ENCODE measurements around the gene VWCE. TPM values are rescaled to one million over a fixed set of nuclear protein-coding genes. Genes with fewer than 3 reads are reported as not detected.

VWCE gene
- polyA plus RNA-seq, 1 donor from 2014 or later = 9.8 TPM

- no peaks in the 10 kb centered on the region for H3K9me2 ChIP-seq (ENCODE audit: insufficient read depth, low read length)
- no peaks in the 10 kb centered on the region for H3K79me2 ChIP-seq (replicated peaks; ENCODE audit: insufficient read depth, low read length)
- H3K27ac ChIP-seq (ENCODE audit: low read length) = no peak overlapping the region
- H3F3A ChIP-seq (ENCODE audit: insufficient read depth, low read length, poor library complexity, severe bottlenecking) = no peaks in the 10 kb centered on the region
- H3K4me2 ChIP-seq (ENCODE audit: low read length) = no peak overlapping the region
- no peaks in the 10 kb centered on the region for H3K27me3 ChIP-seq (ENCODE audit: insufficient read depth, low read depth, low read length)
- H3K36me3 ChIP-seq (ENCODE audit: insufficient read depth, low read length) = no peaks in the 10 kb centered on the region
- H3K9me3 ChIP-seq (ENCODE audit: low read length) = no peaks in the 10 kb centered on the region
- H4K20me1 ChIP-seq (ENCODE audit: insufficient read depth) = no peaks in the 10 kb centered on the region
- H3K4me3 ChIP-seq (ENCODE audit: low read length) = no peak overlapping the region
- no peak overlapping the region for H3K9ac ChIP-seq (ENCODE audit: low read length)
- H2AFZ ChIP-seq (ENCODE audit: low read depth, low read length) = no peak overlapping the region
- no peak for TF ChIP-seq REST (IDR thresholded peaks at IDR 0.05; ENCODE audit: borderline replicate concordance)
- no peak for TF ChIP-seq RAD21 (conservative IDR thresholded peaks at IDR 0.05)
- no peak for TF ChIP-seq EP300 (conservative IDR thresholded peaks at IDR 0.05; ENCODE audit: poor library complexity, severe bottlenecking)
- TF ChIP-seq EZH2 (IDR thresholded peaks at IDR 0.05; ENCODE audit: borderline replicate concordance, insufficient read depth, low read length, poor library complexity, severe bottlenecking) = no peak
- TF ChIP-seq POLR2AphosphoS5 (IDR thresholded peaks at IDR 0.05) = no peak
- TF ChIP-seq MXI1 (conservative IDR thresholded peaks at IDR 0.05; ENCODE audit: poor library complexity, severe bottlenecking) = no peak
- TF ChIP-seq, protein P1, sequence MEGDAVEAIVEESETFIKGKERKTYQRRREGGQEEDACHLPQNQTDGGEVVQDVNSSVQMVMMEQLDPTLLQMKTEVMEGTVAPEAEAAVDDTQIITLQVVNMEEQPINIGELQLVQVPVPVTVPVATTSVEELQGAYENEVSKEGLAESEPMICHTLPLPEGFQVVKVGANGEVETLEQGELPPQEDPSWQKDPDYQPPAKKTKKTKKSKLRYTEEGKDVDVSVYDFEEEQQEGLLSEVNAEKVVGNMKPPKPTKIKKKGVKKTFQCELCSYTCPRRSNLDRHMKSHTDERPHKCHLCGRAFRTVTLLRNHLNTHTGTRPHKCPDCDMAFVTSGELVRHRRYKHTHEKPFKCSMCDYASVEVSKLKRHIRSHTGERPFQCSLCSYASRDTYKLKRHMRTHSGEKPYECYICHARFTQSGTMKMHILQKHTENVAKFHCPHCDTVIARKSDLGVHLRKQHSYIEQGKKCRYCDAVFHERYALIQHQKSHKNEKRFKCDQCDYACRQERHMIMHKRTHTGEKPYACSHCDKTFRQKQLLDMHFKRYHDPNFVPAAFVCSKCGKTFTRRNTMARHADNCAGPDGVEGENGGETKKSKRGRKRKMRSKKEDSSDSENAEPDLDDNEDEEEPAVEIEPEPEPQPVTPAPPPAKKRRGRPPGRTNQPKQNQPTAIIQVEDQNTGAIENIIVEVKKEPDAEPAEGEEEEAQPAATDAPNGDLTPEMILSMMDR (IDR thresholded peaks at IDR 0.05; ENCODE audit: poor library complexity, severe bottlenecking) = no peak
- no peak for TF ChIP-seq SMC3 (conservative IDR thresholded peaks at IDR 0.05; ENCODE audit: poor library complexity)
- TF ChIP-seq TAF1 (IDR thresholded peaks at IDR 0.05; ENCODE audit: low read depth) = no peak
These were observed 17.7 kb downstream of the VWCE start for GRCh38 chr11:61277186-61278000.

DNA sequence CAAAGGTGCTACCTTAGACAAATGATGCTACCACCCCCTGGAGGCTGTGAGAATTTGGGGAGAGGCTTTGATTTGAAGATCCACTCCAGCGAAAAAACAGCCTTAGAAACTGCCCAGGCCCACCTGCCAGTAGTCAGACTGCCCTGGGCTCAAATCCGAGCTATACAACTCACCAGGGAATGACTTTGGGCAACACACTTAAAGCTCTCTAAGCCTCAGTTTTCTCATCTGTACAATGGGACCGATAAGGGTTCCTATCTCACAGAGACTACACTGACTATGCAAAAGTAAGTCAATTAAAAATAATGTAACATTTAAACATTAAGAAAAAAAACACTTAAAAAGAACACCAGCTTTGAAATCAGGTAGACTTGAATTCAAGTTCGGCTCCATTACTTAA is 19.9 kb downstream of the VWCE start:
- Histone ChIP-seq H3K27me3 (ENCODE audit: insufficient read depth, low read depth, low read length) (no peaks in the 10 kb centered on the region), H3F3A (ENCODE audit: insufficient read depth, low read length, poor library complexity, severe bottlenecking) (no peaks in the 10 kb centered on the region), H3K9me3 (ENCODE audit: low read length) (no peaks in the 10 kb centered on the region), H3K9ac (ENCODE audit: low read length) (no peak overlapping the region), H3K4me2 (ENCODE audit: low read length) (no peak overlapping the region), H3K79me2 (replicated peaks; ENCODE audit: insufficient read depth, low read length) (no peaks in the 10 kb centered on the region), H3K27ac (ENCODE audit: low read length) (no peak overlapping the region), H4K20me1 (ENCODE audit: insufficient read depth) (no peaks in the 10 kb centered on the region), H3K9me2 (ENCODE audit: insufficient read depth, low read length) (no peaks in the 10 kb centered on the region), H3K36me3 (ENCODE audit: insufficient read depth, low read length) (no peaks in the 10 kb centered on the region), H2AFZ (ENCODE audit: low read depth, low read length) (no peak overlapping the region), H3K4me3 (ENCODE audit: low read length) (no peak overlapping the region)
- no peak for TF ChIP-seq TAF1 (IDR thresholded peaks at IDR 0.05; ENCODE audit: low read depth)
- no peak for TF ChIP-seq POLR2AphosphoS5 (IDR thresholded peaks at IDR 0.05)
- TF ChIP-seq MXI1 (conservative IDR thresholded peaks at IDR 0.05; ENCODE audit: poor library complexity, severe bottlenecking) = no peak

Measured in neural cell (in vitro differentiated cells).